GM23338 (cell line): ENCODE data around the gene GSTA2. TPM values are rescaled to one million over a fixed set of nuclear protein-coding genes. Genes with fewer than 3 reads are reported as not detected.
"Not testable (repeated sequence)": the region's sequence is repeated elsewhere in the genome, so short reads cannot be mapped to it uniquely, and the experiment has no call there.

ENCODE experiments used
- ATAC-seq: fragments of 200-7000 bp; cut with Tn5 transposase; 3 replicates; pipeline ENCODE4 v1.9.1; 2020
- DNase-seq: peaks from one replicate; pipeline ENCODE4 v3.0.0-alpha.2; 2015; ENCODE audit warnings: low spot score
- H2AFZ ChIP-seq: fragments of 200-600 bp; sonication (generic); 2 replicates; pipeline ENCODE4 v1.8.0; 2016; ENCODE audit warnings: antibody characterized with exemption, mild to moderate bottlenecking, moderate library complexity
- H3F3A ChIP-seq: fragments of 200-600 bp; sonication (generic); replicated peaks from 2 replicates; pipeline ENCODE4 v1.8.0; 2017; ENCODE audit warnings: antibody characterized with exemption, mixed run types, low read depth
- H3K27ac ChIP-seq: fragments of 200-600 bp; sonication (generic); 2 replicates; pipeline ENCODE4 v1.6.1; 2016; ENCODE audit warnings: low read depth
- H3K27me3 ChIP-seq: fragments of 200-600 bp; sonication (generic); 2 replicates; pipeline ENCODE4 v1.8.0; 2016; ENCODE audit warnings: mild to moderate bottlenecking, mixed run types, moderate library complexity; ENCODE audit not compliant: insufficient read depth
- H3K36me3 ChIP-seq: fragments of 200-600 bp; sonication (generic); 2 replicates; pipeline ENCODE4 v1.8.0; 2016; ENCODE audit warnings: mild to moderate bottlenecking; ENCODE audit not compliant: insufficient read depth
- H3K4me1 ChIP-seq: fragments of 200-600 bp; sonication (generic); 2 replicates; pipeline ENCODE4 v1.8.0; 2016; ENCODE audit warnings: mild to moderate bottlenecking, moderate library complexity; ENCODE audit not compliant: insufficient read depth
- H3K4me2 ChIP-seq: fragments of 200-600 bp; sonication (generic); 2 replicates; pipeline ENCODE4 v1.7.1; 2017; ENCODE audit warnings: mixed run types
- H3K4me3 ChIP-seq: fragments of 200-600 bp; sonication (generic); 2 replicates; pipeline ENCODE4 v1.6.1; 2016; ENCODE audit warnings: mixed run types
- H3K79me2 ChIP-seq: fragments of 200-600 bp; sonication (generic); replicated peaks from 2 replicates; pipeline ENCODE4 v1.8.0; 2017; ENCODE audit warnings: mild to moderate bottlenecking; ENCODE audit not compliant: insufficient read depth
- H3K9me2 ChIP-seq: fragments of 200-600 bp; sonication (generic); 2 replicates; pipeline ENCODE4 v1.8.0; 2017; ENCODE audit not compliant: insufficient read depth
- H4K20me1 ChIP-seq: fragments of 200-600 bp; sonication (generic); replicated peaks from 2 replicates; pipeline ENCODE4 v1.8.0; 2017; ENCODE audit warnings: mild to moderate bottlenecking; ENCODE audit not compliant: insufficient read depth
- H3K27ac Mint-ChIP-seq: 2 replicates; pipeline ENCODE4 v1.8.0; 2020; ENCODE audit warnings: inconsistent platforms, mild to moderate bottlenecking, moderate library complexity, mixed read lengths
- H3K27me3 Mint-ChIP-seq: 3 replicates; pipeline ENCODE4 v1.8.0; 2022; ENCODE audit warnings: low read depth, mild to moderate bottlenecking, moderate library complexity, mixed read lengths, inconsistent platforms; ENCODE audit not compliant: insufficient read depth, poor library complexity
- H3K36me3 Mint-ChIP-seq: 3 replicates; pipeline ENCODE4 v1.8.0; 2021; ENCODE audit warnings: low read depth, mild to moderate bottlenecking, inconsistent platforms, moderate library complexity, mixed read lengths
- H3K4me1 Mint-ChIP-seq: 3 replicates; pipeline ENCODE4 v1.8.0; 2020; ENCODE audit warnings: mild to moderate bottlenecking, inconsistent platforms, mixed read lengths
- H3K4me3 Mint-ChIP-seq: 3 replicates; pipeline ENCODE4 v1.8.0; 2021; ENCODE audit warnings: moderate library complexity, mild to moderate bottlenecking, inconsistent platforms, mixed read lengths
- H3K9me3 Mint-ChIP-seq: 3 replicates; pipeline ENCODE4 v1.8.0; 2020; ENCODE audit warnings: moderate library complexity, mild to moderate bottlenecking, inconsistent platforms, mixed read lengths
- polyA plus RNA-seq: library from polyadenylated mRNA; unstranded; fragments of >200 nt; fragmentation: Nextera tagmentation; extraction: Ambion mirVana; gene quantifications from 2 replicates; pipeline ENCODE4 v1.2.1, GENCODE V29; 2016
- total RNA-seq: library from RNA; depleted of rRNA; stranded (reverse); fragments of >200 nt; shearing (Covaris generic); gene quantifications from 2 replicates; pipeline ENCODE4 v1.2.3, GENCODE V29; 2014

The GSTA2 gene
- total and polyA plus RNA-seq, 2 experiments from 2014 or later, result not detected

DNA sequence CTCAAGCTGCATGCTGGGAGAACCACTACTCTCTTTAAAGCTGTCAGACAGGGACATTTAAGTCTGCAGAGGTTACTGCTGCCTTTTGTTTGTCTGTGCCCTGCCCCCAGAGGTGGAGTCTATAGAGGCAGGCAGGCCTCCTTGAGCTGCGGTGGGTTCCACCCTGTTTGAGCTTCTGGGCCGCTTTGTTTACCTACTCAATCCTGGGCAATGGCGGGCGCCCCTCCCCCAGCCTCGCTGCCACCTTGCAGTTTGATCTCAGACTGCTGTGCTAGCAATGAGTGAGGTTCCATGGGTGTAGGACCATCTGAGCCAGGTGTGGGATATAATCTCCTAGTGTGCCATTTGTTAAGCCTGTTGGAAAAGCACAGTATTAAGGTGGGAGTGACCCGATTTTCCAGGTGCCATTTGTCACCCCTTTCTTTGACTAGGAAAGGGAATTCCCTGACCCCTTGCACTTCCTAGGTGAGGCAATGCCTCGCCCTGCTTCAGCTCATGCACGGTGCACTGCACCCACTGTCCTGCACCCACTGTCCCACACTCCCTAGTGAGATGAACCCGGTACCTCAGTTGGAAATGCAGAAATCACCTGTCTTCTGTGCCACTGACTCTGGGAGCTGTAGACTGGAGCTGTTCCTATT, 13.6 kb upstream of the GSTA2 start:
- not testable (repeated sequence) for H3K4me3 Mint-ChIP-seq, DNase-seq, H3K4me2 ChIP-seq, H3K27me3 Mint-ChIP-seq, ATAC-seq, H3K4me1 ChIP-seq, H4K20me1 ChIP-seq, H3K79me2 ChIP-seq, H3F3A ChIP-seq, H3K27ac Mint-ChIP-seq, H2AFZ ChIP-seq, H3K36me3 ChIP-seq, H3K9me2 ChIP-seq, H3K27me3 ChIP-seq, H3K27ac ChIP-seq, H3K4me3 ChIP-seq, H3K4me1 Mint-ChIP-seq
- peaks cover 16% of the 10 kb centered on the region for H3K36me3 Mint-ChIP-seq
- peaks cover 32% of the 10 kb centered on the region for H3K9me3 Mint-ChIP-seq

DNA sequence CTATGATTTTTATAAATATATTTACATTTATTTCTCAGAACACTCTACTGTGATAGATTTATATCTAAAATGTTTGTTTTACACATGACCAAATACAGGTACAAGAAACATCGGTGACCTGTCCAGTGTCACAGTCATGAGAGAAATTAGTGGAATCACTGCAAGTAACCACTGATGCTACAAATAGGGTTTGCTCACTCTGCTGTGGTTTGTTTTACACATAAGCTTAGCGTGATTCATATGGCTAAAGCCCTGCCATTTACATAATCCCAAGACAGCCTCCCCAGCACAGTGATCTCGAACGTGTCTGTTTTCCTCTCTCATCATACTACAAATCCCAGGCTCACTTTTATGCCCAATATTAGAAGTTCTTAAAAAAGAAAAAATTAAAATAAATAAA, 6.1 kb upstream of the GSTA2 start:
- not testable (repeated sequence) for H3K27me3 ChIP-seq, H3K27ac ChIP-seq, H3F3A ChIP-seq, H3K4me3 Mint-ChIP-seq, H3K4me3 ChIP-seq, H3K4me1 ChIP-seq, H3K9me2 ChIP-seq, H3K79me2 ChIP-seq, H3K9me3 Mint-ChIP-seq, H4K20me1 ChIP-seq, DNase-seq, H3K27ac Mint-ChIP-seq, H3K36me3 Mint-ChIP-seq, H2AFZ ChIP-seq, H3K4me2 ChIP-seq, ATAC-seq, H3K36me3 ChIP-seq, H3K4me1 Mint-ChIP-seq, H3K27me3 Mint-ChIP-seq

DNA sequence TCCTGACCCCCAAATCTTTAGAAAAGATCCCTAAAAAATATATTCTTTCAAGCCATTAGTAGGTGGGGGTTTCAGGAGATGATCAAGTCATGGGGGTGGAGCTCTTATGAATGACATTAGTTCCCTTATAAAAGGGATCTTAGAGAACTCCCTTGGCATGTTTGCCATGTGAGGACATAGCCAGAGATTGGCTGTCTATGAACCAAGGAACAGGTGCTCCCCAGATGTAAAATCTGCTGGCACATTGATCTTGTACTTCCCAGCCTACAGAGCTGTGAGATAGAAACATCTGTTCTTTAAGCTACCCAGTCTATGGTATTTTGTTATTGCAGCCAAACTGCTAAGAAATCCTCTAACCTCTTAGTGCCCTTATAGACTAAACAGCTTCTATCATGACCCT, 4.4 kb upstream of the GSTA2 start:
- not testable (repeated sequence) for H3K4me1 Mint-ChIP-seq, H3K4me3 Mint-ChIP-seq, H3K36me3 ChIP-seq, H3K27ac Mint-ChIP-seq, H3K9me2 ChIP-seq, ATAC-seq, DNase-seq, H3K4me1 ChIP-seq, H3K36me3 Mint-ChIP-seq, H3K79me2 ChIP-seq, H4K20me1 ChIP-seq, H3K27me3 Mint-ChIP-seq, H3K27ac ChIP-seq, H2AFZ ChIP-seq, H3F3A ChIP-seq, H3K9me3 Mint-ChIP-seq, H3K4me2 ChIP-seq, H3K27me3 ChIP-seq, H3K4me3 ChIP-seq

DNA sequence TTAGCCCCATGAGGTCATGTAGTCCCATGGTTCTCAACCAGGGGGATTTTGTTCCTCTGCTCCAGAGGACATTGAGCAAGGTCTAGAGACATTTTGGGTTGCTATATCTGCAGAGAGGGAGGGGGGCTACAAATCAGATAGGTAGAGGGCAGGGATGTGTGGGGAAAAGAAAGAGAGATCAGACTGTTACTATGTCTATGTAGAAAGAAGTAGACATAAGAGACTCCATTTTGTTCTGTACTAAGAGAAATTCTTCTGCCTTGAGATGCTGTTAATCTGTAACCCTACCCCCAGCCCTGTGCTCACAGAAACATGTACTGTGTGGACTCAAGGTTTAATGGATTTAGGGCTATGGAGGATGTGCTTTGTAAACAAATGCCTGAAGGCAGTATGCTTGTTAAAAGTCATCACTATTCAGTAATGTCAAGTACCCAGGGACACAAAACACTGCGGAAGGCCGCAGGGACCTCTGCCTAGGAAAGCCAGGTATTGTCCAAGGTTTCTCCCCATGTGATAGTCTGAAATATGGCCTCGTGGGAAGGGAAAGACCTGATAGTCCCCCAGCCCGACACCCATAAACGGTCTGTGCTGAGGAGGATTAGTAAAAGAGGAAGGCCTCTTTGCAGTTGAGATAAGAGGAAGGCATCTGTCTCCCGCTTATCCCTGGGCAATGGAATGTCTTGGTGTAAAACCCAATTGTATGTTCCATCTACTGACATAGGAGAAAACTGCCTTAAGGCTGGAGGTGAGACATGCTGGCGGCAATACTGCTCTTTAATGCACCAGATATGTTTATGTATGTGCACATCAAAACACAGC, 1.4 kb downstream of the GSTA2 start:
- DNase-seq, H3F3A ChIP-seq, H3K4me2 ChIP-seq, H3K4me3 ChIP-seq, H3K27me3 Mint-ChIP-seq, H3K9me3 Mint-ChIP-seq, H3K9me2 ChIP-seq, H3K27me3 ChIP-seq, H3K4me1 ChIP-seq, H3K4me1 Mint-ChIP-seq, H3K27ac Mint-ChIP-seq, H3K27ac ChIP-seq, H3K4me3 Mint-ChIP-seq, H3K36me3 ChIP-seq, ATAC-seq, H3K36me3 Mint-ChIP-seq, H2AFZ ChIP-seq, H4K20me1 ChIP-seq, H3K79me2 ChIP-seq: not testable (repeated sequence)
